ENCODE measurements around the gene ZNF516.
A peak's percentile ranks its signal among the peaks of the same experiment; 100 is the strongest.

ZNF516 gene

GRCh38 chr18:76419811-76420210, 75.2 kb downstream of the ZNF516 start:
- DNase-seq: no peak

DNA sequence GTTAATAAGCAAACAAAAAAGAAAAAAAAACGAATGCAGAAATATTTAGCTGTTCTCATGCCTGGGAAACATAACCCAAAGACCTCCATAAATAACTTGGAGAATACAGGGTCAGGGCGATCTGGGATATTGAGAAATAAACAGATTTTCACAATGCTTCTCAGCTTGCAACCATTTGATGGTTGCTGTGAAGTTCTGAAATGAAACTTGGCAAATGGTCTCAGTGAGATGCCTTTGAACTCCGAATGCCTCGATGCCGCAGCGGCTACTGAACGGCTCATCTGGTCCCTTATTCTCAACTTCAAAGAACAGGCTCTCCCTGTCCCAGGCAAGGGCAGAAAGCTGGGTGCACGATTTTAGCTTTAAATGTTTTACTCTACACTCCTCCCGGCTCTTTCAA, 78.1 kb downstream of the ZNF516 start:
- DNase-seq: no peak

DNA sequence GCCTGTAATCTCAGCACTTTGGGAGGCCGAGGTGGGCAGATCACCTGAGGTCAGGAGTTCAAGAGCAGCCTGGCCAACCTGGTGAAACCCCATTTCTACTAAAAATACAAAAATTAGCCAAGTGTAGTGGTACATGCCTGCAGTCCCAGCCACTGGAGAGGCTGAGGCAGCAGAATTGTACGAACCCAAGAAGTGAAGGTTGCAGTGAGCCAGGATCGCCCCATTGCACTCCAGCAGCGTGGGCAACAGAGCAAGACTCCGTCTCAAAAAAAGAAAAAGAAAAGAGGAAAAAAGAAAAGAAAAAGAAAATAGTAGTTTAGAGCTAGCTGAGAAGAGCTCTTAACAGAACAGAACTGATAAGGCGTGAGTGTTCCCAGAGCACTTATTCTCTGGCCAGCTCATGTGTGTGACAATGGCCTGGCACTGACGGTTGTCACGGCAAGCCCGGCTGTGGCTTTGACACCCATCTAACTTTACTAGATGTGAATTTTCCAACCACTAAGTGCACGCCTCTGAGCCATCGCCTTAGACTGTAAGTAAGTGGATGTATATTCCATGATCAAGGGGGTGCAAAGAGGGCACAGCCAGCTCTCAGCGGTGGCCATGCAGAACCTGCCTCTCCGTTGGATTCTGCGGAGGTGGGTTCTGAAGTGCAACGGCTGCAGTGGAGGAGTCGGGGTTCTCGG, 80.0 kb downstream of the ZNF516 start:
- DNase-seq: no peak

DNA sequence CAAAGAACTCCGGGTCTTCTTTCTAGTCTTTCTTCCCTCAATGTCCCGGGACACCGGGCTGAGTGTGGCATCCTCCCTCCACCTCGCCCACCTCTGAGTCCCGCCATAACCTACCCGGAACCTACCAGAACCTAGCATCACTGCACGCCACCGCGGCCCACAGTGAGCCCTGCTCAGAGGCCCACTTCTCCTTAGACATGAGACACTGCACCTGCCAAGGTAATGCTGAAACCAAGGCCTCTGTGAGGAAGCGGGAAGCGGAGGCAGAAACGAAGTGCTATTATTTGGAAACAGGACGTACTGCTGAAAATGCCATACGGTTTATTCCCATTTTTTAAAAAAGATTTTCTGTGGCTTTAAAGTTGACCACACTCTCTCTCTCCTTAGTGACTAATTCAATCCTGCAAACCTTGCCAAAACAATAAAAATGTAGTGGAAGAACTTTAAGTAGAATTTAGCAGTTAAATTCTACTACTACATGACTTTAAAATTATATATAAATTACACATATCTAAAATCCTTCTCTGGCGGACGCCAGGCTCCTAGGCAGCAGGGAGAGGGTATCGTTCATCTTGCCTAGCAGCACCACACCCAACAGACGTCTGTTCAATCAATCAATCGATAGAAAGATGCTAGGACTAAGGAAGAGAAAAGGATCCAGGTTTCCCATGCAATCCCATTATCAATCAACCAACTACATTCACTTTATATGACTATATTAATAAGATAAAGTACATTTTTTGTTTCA, 82.0 kb downstream of the ZNF516 start:
- DNase-seq: no peak

DNA sequence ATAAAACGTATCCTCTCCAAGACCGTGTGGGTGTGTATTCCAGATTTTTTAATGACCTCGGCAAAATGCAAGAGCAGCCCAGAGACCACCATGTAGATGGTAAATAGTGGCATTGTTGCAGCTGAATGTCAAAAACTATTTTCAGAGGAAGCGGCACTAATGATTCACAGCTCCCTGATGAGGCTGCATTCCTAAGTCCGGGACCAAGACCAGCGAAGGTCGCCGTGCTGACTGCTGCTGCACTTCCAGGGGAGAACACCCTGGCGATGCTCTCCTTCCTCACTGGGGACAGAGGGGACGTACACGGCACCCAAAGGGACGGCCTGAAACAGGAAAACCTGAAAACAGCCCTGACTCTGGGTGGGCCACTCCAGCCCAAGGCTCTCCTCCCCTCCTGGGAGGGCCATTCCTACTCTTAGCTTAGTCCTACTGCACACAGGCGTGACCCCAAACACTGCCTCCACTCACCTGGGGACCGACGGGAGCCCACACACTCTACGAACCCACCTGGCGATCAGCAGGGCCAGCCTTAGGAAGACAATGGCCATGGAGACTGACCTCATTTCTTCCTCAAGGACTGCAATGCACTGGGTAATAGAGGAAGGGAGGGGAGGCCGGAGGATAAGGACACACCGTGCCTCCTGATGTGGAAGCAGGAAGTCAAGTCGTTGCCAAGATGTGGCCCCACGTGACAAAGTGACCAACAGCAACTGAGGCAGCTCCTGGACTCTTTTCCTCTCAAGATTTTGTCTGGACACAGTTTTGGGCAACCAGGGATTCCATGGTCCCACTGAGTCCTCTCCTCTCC, 82.8 kb downstream of the ZNF516 start:
- DNase-seq: no peak

- DNase-seq: no peak
Measured at GRCh38 chr18:76410660-76411417, 84.2 kb downstream of the ZNF516 start.

DNA sequence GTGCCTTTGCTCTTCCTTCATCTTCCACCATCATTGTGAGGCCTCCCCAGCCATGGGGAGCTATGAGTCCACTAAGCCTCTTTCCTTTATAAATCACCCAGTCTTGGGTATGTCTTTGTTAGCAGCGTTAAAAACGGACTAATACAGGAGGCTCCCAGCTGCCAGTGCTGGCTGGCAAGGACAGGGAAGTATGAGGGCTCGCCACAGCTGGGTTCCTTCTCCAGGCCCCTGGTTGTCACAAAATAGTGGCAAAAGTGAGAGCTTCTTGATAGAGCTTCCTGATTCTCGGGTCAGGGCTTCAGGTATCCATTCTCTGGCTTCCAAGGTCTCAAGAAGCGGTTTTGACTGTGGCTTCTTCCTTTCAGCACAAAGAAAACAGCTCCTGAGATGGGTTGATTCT, 85.0 kb downstream of the ZNF516 start:
- DNase-seq: no peak

GRCh38 chr18:76408480-76409067, 86.5 kb downstream of the ZNF516 start:
- no peak for DNase-seq

- no peak for DNase-seq
Measured at GRCh38 chr18:76407681-76408080, 87.4 kb downstream of the ZNF516 start.

DNA sequence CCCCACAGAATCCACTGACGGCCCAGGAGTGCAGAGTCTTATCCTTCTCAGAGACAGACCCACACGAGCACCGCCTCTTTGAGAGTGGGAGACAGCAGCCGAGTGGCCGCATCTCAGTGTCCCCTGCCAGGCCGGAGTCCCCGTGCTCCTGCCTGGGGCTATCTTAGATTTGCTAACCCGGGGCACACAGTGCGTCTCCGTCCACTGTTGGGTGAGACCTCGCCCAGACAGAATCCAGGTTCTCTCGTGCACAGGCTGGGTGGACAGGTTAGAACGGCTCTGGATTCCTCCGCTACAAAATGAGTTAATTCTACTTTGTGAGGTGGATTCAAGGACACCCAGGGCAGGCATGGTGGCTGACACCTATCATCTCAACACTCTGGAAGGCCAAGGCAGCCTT, 88.3 kb downstream of the ZNF516 start:
- DNase-seq: no peak

- DNase-seq: peak in 2 of 4 experiments; percentile 13 to 43
Measured at GRCh38 chr18:76405681-76406356, 89.2 kb downstream of the ZNF516 start.

GRCh38 chr18:76405280-76405679, 89.8 kb downstream of the ZNF516 start:
- DNase-seq: no peak

GRCh38 chr18:76404345-76404831, 90.7 kb downstream of the ZNF516 start:
- DNase-seq: no peak

- DNase-seq: no peak
Measured at GRCh38 chr18:76402026-76402990, 92.7 kb downstream of the ZNF516 start.

DNA sequence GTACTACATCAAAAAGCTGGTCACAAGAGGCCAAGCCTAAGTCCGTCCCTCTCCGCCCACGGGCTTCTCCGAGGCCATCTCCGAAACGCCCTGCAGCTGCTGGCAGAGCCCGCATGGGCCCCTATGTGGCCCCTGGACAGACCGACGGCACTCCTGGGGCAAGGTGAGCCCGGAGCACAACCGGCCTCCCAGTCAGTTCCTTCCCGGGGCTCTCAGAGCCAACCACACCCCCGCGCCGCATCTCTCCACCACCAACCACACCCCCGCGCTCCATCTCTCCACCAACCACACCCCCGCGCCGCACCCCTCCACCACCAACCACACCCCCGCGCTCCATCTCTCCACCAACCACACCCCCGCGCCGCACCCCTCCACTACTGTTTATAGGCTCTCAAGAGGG, 93.5 kb downstream of the ZNF516 start:
- peak in 1 of 4 experiments; percentile 7 for DNase-seq

- DNase-seq: no peak
Measured at GRCh38 chr18:76399613-76400391, 95.2 kb downstream of the ZNF516 start.

DNA sequence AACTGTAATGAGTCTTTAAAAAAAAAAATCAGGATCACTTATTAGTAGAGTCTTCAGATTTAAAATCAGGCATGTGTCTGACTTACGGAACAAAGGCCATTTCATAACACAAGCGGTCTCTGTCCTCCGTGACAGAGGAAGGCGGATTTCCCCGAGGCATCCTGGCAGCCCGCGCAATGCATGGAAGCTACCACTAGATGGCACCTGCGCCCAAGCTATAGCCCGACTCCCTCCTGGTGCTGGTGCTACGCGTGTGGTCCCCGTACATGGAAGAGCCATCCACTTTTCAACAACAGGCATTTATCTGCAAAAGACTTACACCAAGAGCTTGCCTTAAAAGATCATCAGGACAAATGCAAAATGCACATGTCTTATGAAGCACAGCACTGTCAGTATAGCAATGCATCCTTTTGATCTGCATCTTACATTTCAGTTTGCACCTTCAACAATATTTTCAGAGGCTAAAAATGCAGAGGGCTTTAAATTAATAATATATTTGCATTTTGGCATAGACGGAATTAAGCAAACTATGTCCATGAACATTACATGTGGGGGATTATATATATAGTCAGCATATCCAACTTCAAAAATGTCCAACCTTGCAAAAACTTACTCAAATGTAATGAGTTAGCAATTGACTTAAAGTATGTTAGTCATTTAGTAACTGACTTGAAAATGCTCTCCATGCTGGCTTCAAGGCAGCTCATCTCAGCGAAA, 96.0 kb downstream of the ZNF516 start:
- DNase-seq: peak; percentile 16 to 55 (median 48)

- DNase-seq: no peak
Measured at GRCh38 chr18:76398295-76398694, 96.7 kb downstream of the ZNF516 start.

GRCh38 chr18:76397631-76398030, 97.4 kb downstream of the ZNF516 start:
- no peak for DNase-seq
